PFSK-1 (cell line): ENCODE data around the gene ZBP1.

ENCODE experiments used
- FOXP2 ChIP-seq: optimal IDR thresholded peaks from 2 replicates; pipeline ENCODE3; 2011; ENCODE audit warnings: borderline replicate concordance, control low read depth, inconsistent platforms; ENCODE audit not compliant: insufficient read depth; ENCODE audit errors: extremely low read length, extremely low read depth
- POLR2AphosphoS5 ChIP-seq: IDR thresholded peaks from 2 replicates; pipeline ENCODE4 v1.6.1; 2012; ENCODE audit warnings: low read depth, mild to moderate bottlenecking, control low read depth, low read length, moderate library complexity
- SIN3A ChIP-seq: IDR thresholded peaks from 2 replicates; pipeline ENCODE4 v1.6.1; 2012; ENCODE audit warnings: mild to moderate bottlenecking, low read length, moderate library complexity, borderline replicate concordance; ENCODE audit not compliant: insufficient read depth
- TAF1 ChIP-seq: IDR thresholded peaks from 2 replicates; pipeline ENCODE4 v1.6.1; 2012; ENCODE audit warnings: low read length, control low read depth, borderline replicate concordance; ENCODE audit not compliant: insufficient read depth
- TF ChIP-seq, protein P1 (sequence below), 2 experiments: IDR thresholded peaks; 2 replicates each; pipeline versions ENCODE4 v1.6.1 to v1.8.0; 2011 to 2012; ENCODE audit warnings: low read depth in 2 of 2, low read length in 2 of 2, control low read depth in 1 of 2, inconsistent platforms in 1 of 2, mild to moderate bottlenecking in 1 of 2, moderate library complexity in 1 of 2; ENCODE audit not compliant: insufficient read depth in 1 of 2

The ZBP1 gene

DNA sequence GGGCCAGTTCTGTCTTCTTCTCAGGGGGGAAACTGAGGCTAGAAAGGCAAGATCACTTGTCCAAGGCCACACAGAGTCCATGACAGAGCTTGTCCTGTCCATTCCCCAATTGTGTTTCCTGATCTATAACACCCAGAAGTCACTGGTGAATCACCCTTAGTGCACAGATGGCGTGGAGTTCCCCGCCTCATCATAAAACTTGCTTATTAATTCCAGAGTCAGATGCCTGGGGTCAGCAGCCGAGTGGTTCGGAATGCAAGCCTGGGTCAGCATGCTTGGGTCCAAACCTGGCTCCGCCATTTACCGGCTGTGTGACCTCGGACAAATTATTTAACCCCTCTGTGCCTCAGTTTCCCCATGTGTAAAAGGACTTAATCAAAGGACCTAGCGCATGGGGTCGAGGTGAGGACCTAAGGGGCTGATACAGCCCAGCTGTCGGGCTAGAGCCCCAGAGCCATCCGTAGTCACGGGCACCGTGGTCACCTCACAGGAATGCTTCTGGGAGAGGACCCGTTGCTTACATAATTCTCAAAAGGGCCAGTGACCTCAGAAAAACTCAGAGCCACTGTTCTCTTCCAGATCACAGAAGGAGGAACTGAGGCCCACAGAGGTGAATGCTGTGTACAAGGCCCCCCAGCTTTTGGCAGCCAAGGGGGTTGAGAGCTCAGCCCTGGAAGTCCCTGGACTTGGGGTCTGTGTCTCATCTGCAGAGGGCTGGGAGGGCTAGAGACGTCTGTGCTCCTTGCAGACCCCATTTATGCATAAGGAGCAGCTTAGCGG lies 1.4 kb upstream of the ZBP1 start:
- no peak for TF ChIP-seq TAF1
- TF ChIP-seq FOXP2, result no peak
- no peak for TF ChIP-seq POLR2AphosphoS5
- no peak for TF ChIP-seq SIN3A
- TF ChIP-seq, protein P1, sequence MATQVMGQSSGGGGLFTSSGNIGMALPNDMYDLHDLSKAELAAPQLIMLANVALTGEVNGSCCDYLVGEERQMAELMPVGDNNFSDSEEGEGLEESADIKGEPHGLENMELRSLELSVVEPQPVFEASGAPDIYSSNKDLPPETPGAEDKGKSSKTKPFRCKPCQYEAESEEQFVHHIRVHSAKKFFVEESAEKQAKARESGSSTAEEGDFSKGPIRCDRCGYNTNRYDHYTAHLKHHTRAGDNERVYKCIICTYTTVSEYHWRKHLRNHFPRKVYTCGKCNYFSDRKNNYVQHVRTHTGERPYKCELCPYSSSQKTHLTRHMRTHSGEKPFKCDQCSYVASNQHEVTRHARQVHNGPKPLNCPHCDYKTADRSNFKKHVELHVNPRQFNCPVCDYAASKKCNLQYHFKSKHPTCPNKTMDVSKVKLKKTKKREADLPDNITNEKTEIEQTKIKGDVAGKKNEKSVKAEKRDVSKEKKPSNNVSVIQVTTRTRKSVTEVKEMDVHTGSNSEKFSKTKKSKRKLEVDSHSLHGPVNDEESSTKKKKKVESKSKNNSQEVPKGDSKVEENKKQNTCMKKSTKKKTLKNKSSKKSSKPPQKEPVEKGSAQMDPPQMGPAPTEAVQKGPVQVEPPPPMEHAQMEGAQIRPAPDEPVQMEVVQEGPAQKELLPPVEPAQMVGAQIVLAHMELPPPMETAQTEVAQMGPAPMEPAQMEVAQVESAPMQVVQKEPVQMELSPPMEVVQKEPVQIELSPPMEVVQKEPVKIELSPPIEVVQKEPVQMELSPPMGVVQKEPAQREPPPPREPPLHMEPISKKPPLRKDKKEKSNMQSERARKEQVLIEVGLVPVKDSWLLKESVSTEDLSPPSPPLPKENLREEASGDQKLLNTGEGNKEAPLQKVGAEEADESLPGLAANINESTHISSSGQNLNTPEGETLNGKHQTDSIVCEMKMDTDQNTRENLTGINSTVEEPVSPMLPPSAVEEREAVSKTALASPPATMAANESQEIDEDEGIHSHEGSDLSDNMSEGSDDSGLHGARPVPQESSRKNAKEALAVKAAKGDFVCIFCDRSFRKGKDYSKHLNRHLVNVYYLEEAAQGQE (IDR thresholded peaks at IDR 0.05; ENCODE audit: insufficient read depth in 1 of 2, low read depth in 2 of 2, low read length in 2 of 2), result no peak

DNA sequence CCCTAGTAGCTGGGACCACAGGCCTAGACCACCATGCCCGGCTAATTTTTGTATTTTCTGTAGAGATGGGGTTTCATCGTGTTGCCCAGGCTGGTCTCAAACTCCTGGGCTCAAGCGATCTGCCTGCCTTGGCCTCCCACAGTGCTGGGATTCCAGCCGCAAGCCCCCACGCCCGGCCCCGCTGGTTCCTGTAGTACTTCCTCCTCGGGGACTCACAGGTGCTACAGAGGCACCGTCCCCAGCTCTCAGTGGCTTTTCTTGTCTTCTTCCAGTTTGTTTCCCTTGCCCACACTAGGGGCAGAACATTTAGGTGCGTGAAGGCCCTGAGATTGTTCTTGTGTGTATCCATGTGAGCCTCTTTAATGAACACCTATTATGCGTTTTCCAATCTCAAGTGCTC lies 773 bp upstream of the ZBP1 start:
- TF ChIP-seq, protein P1 (IDR thresholded peaks at IDR 0.05; ENCODE audit: insufficient read depth in 1 of 2, low read depth in 2 of 2, low read length in 2 of 2), result no peak
- no peak for TF ChIP-seq POLR2AphosphoS5
- TF ChIP-seq SIN3A, result no peak
- no peak for TF ChIP-seq TAF1
- TF ChIP-seq FOXP2, result no peak

DNA sequence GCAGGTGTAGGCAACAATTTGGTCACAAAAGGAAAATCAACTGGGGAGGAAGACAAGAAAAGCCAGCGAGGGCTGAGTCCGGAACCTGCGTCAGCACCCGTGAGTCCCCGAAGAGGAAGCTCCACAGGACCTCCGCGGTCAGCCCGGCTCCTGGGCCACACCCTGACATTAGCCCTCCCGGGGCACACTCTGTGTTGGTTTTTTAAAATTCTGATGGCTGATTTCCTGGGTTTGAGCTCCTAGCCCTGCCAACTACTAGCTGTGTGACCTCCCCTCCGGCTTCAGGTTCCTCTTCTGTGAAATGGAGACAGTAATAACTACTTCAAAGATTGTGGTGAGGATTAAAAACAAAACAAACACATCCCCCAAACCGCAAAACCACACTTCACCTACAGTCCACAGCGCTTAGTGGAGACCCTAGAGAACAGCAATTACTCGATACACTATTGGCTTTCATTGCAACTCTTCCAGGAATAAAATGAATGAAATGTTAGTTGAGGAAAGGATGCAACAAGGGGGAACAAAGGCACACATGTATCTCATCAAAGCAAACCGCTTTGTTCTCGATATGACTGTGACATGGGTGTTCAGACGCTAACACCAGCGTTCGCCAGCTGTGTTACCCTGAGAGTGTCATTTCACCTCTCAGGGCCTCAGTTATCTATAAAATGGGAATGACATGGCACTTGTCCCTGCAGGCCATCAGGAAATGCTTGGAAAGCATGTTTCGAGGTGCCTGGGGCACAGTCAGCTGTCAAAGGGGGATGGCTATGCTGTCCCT lies 985 bp downstream of the ZBP1 start:
- no peak for TF ChIP-seq TAF1
- TF ChIP-seq POLR2AphosphoS5, result no peak
- TF ChIP-seq SIN3A, result no peak
- no peak for TF ChIP-seq FOXP2
- TF ChIP-seq, protein P1 (IDR thresholded peaks at IDR 0.05; ENCODE audit: insufficient read depth in 1 of 2, low read depth in 2 of 2, low read length in 2 of 2), result no peak

DNA sequence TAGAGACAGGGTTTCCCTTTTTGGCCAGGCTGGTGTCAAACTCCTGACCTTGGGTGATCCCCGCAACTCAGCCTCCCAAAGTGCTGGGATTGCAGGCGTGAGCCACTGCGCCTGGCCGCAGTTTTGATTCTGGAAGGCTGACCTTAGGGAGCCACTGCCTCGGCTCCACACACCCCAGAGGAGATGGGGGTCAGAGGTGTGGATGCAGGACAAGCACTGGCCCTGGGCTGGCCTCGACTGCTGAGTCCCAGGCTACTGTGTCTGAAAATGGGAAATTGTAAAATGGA lies 1.5 kb downstream of the ZBP1 start:
- TF ChIP-seq FOXP2, result no peak

DNA sequence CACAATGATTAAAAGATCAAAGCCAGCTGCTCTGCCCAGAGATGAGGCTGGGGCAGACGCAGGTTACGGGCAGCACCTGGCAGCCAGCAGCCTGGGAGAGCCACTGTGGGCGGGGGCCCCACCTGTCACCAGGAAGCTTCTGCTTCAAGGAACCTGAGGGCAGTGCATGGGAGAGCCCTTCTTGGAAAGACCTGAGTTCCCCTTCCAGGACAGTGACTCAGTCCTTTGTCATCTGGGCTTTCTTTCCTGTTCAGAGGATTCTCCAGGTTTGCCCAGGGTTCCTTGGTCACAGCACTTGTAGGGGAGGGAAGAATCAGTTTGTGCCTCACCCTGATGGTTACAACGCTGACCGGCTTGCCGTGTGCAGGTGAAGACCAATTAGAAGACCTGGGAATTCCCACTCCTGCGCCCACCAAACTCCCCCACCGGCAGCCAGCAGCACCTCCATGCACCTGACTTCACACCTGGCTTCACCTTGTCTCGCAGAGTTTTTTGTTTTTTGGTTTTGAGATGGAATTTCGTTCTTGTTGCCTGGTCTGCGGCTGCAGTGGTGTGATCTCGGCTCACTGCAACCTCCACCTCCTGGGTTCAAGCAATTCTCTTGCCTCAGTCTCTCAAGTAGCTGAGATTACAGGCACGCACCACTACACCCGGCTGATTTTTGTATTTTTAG lies 2.0 kb downstream of the ZBP1 start:
- TF ChIP-seq FOXP2, result no peak
